Amniotic stem cell (primary cell): ENCODE results near the gene C6orf120.

Experiments
- DNase-seq: peaks from one replicate; lab custom pipeline; 2025; lab: John Stamatoyannopoulos, UW

C6orf120 gene

DNA sequence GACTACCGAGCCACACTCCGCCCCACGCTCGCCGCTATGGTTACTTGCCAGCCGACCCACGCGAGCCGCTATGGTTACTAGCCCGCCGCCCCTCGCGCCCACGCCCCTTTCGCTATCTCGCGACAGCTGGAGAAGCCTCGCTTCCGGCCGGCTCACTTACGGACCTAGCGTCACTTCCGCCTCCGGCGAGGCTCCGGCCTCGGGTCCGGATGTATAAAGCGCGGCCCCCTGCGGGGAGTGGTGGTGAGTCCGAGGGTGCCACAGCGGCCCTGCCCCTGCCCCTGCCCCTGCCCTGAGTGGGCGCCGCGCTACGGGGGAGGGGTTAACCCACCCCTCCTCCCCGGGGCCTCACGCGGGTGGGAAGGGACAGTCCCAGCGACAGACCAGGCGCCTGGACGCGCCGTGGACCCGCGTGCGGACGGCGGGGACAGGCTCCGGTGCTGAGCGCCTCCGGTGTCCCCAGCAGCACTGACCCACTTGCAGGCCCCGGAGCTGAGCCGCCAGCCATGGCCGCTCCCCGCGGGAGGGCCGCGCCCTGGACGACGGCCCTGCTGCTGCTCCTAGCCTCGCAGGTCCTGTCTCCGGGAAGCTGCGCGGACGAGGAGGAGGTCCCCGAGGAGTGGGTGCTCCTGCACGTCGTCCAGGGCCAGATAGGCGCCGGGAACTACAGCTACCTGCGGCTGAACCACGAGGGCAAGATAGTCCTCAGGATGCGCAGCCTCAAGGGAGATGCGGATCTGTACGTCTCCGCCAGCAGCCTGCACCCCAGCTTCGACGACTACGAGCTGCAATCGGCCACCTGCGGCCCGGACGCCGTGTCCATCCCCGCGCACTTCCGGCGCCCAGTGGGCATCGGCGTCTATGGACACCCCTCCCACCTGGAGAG is at the start of gene C6orf120, which contains the start of gene WDR27:
C6orf120 (plus strand) TSS at position 173 of the 886 bp plus-strand sequence; CDS start at position 507, 334 bp downstream.
WDR27 (minus strand) TSS at position 76 of the 886 bp plus-strand sequence. CDS start 13,024 bp downstream, outside the sequence.
- peak; percentile 94 for DNase-seq

DNA sequence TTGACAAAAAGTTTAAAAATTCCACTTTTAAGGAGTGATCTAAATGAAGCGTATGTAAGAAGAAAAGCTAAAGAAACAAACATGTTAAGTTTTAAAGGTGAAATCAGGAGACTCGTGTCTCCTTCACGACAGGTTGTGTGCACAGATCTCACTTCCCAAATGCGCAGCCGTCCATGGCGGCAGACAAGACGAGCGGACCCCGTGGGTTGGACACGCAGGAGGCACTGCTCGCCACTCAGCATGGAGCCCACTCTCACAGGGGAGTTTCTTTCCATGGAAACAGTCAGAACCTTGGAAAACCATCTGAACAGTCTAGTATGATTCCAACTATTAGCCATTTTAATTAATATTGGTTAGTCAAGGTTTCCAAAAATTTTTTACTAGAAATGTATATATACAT is 49.0 kb upstream of the C6orf120 start:
- no peak for DNase-seq

DNA sequence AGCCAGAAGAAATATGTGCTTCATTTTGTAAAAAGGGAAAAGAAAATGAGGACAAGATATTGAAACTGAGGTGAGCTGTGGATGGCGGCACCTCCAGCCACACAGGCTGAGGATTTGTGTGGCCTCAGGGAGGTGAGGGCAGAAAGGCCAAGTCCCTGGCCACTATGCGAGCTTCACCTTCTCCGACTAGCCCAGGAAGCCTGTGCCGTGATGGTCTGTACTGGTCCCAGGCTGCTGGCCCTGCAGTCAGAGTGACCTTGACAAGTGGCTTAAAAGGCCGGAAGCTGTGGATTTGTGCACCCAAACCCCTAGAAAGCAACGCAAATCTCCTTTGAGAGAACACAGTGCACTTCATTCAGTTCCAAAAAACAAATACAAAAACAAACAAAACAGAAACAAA is 48.2 kb upstream of the C6orf120 start:
- no peak for DNase-seq

DNA sequence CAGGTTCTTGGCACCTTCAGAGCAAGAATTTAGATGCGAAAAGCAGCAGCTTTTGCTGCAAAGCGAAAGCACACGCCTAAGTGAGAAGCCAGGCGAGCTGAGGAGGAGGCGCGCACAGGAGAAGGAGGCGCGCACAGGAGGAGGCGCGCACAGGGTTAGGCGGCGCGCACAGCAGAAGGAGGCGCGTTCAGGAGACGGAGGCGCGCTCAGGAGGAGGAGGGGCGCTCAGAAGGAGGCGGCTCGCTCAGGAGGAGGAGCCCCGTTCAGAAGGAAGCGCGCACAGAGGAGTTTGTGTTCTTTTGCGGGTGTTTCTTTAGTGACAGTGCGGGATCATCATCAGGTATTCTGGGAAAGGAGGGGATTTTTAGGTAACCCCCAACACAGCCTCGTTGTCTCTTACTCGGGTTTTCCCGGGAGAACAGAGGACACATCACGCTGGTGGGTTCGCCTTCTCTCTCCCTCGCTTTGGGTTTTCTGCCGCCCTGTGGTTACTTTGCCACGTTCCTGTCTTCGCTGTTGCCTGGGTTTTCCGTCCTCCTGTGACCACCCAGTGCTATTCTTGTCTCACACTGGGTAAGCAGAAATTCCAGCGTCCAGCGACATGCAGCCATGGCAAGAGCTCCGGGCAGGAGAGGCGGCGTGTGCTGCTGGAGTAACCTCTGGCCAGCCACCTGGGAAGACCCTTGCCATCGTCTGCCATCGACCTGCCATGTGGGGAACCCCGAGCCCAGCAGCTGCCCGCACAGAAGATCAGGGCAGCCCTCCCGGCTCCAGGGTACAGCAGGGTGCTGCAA is 47.1 kb upstream of the C6orf120 start:
- DNase-seq = peak; percentile 7

DNA sequence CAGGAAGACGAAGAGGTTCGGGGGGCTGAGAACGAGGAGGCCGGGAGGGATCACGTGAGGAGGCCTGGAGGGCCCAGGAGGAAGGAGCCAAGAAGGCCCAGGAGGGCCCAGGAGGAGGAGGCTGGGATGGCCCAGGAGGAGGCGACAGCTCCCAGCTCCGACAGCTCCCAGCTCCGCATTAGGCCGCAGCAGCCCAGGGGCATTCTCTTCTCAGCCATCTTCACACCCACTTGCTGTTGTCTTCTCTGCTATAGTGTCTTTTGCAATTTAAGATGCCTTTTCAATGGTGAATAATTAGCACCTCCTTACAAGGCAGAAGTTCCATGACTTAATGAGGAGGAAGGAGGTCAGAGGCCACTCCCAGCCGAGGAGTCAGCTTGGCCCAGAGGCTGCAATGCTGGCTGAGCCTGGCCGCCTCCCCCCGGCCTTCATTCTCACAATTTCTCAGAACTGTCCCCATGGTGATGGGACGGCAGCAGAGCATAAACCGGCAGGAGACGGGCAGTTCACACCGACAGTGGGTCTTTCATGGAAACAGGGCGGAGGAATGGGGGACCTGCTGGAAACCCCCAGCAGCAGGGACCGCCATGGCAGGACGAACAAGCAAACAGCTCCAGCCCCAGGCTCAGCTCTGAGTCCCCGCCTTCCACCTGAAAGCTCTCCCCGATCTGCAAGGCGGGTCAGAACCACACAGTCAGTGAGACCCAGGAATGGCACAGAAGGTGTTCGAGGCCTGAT is 45.2 kb upstream of the C6orf120 start:
- DNase-seq = no peak

DNA sequence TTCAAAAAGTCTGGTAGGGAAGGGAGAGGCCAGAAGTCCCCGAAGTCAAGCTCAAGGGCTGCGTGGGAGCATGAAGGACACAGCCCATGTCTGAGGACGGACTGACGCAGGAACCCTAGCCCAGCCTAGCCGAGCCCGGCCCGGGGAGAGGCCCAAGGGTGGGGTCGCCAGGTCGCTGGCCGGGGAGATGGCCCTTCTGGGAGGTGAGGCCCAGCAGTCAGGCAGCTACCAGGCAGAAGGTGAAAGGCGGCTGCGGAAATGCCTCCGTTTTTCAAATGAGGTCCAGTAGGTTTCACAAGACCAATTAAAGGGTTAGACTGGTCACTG is 44.7 kb upstream of the C6orf120 start:
- DNase-seq = no peak

DNA sequence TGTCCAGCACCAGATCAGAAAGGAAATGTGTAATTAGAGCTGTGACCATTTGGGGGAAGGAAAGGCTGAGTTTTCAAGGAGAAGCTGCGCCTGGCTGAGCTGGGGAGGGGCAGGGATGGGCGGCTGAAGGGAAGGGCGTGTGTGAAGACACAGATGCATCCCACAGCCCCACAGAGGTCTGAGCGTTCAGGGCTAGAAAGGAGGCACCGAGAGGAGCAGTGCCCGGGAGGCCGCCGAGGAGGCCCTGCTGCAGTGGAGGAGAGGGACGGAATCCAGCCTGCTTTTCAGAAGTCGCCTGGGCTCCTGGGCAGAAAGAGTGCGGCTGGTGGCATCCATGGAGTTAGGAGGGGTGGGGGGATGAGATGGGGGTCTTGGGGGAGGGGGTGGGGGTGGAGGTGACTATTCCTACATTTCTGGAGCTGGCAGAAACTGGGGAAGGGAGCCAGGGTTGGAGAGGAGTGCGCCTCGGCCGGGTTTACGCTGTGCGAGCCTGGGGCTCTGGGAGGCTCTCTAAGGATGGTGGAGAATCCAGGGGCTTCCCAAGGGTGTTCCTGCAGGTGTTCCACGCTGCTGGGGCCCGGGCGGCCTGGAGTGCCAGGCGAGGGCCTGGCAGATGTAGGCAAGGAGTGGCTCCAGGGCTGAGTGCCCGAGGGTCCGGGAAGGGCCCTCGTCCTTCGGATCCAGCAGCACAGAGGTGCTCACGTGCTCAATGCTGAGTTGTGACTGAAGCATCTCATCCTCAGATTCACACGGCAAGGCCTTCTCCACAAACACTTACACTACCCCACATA is 41.9 kb upstream of the C6orf120 start:
- DNase-seq = no peak

DNA sequence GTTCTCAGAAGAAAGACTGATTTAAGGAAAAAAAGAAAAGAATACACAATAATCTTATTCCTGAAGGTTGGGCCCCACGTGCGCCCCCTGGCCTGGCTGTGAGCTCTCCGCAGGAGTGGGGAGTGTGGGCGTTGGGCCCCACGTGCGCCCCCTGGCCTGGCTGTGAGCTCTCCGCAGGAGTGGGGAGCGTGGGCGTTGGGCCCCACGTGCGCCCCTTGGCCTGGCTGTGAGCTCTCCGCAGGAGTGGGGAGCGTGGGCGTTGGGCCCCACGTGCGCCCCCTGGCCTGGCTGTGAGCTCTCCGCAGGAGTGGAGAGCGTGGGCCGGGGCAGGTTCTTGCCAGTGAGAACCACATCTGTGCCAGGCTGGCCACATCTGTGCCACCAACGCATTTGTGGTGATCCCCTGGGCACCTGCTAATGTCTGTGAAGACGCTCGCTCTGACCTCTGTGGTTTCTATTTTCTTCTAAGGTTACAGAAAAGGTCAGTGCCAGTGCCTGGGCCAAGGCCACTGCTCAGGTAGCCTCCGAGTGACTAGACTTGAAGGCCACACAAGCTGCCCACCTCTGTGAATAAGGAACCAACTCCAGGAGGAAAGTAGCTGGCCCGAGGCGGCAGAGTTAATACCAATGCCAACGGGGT is 41.1 kb upstream of the C6orf120 start:
- DNase-seq = no peak

DNA sequence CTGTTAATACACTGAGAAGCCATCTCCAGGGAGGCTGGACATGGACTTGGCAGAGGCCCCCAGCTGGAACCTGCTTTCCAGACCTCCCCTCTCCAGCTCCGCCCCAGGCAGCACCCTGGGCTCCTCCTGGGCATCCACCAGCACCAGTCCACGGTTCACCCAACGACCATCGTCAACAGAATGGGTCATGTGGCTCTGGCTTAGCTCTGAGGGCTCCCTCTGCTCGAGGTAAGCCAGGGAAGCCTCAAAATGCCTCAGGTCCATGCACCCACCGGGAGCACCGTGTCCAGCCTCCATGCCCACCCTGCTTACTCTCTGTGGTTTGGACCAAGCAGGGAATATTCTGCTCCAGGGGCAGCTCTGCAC is 40.6 kb upstream of the C6orf120 start:
- DNase-seq = no peak

DNA sequence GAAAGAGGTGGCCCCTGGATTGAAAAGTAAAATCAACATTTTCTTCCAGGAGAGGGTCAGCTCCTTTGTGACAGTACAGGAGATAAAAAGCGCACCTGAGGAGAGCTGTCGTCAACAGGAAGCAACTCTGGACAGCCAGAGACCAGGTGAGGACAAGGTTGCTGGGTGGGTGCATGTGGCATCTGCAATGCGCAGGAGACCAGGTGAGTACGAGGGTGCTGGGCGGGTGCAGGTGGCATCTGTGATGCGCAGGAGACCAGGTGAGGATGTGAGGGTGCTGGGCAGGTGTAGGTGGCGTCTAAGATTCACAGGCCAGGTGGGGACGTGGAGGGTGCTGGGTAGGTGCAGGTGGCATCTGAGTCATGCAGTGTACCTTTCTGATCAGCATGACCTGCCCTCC is 38.5 kb upstream of the C6orf120 start:
- no peak for DNase-seq

DNA sequence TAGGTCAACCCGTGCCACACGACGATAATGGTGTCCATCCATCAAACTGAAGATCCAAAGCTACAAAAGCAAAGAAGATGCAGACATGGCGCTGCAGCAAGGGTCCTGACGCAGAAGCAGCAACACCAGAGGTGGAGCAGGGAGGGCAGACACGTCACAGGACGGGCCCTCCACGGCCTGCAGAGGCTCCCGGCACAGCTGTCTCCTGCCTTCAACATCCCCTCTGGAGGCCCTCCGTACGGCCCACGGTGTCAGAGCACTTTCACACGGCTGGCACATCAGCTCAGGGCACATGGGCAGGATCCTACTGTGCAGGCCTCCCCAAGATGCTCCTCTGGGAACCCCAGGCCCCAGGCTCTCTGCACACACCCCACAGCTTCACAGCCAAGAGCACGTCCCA is 37.7 kb upstream of the C6orf120 start:
- DNase-seq = no peak

DNA sequence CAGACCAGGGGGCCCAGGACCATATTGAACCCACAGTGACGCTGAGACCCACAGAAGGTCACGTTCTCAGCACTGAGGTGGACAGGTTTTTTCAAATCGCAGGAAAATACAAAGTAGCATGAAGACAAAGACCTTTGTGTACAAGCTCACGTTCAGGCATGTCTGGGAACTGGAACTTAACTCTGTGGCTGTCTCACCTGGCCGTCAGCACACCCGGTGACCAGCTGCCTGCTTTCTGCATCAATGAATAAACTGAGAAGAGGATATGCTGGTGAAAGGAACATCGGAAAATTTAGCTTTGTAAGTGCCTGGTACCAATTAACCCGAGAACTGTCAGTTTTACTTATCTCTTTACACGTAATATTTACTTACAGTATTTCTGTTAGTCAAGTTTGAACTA is 36.6 kb upstream of the C6orf120 start:
- DNase-seq = no peak

DNA sequence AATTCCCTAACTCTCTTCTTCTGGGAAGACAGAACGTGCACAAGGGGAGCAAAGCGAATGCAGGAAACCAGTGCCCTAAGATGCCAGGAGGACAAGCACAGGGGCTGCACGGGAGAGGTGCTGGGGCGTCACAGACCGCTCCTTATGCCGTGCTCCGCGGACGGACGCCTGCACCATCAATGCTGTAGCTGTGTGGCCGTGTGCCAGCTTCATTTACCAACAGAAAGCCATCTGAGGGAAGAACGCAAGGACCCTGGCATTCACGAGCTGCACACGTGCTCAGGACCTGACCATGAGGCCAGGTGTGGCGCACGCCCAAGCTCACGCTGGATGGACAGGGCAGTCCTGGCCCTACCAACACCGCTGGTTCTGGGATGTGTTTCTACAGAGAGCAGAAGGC is 35.5 kb upstream of the C6orf120 start:
- DNase-seq = no peak

DNA sequence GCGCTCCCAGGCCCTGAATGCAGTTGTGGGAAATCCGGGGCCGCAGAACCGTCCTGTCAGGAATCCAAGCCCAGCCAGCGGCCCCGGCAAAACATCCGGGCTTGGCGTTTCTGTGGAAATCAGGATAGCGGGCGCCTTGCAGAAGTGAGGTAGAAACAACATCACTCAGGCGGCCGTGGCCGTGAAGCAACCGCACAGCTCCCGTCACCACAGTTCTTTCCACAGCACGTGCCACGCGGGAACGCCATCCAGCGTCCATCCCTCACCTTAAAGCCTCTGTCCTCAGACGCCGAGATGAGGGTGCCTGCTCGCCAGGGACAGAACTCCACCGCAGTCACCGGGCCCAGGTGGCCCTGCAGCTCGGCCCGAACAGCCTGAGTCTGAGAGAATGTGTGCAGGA is 34.2 kb upstream of the C6orf120 start:
- no peak for DNase-seq

DNA sequence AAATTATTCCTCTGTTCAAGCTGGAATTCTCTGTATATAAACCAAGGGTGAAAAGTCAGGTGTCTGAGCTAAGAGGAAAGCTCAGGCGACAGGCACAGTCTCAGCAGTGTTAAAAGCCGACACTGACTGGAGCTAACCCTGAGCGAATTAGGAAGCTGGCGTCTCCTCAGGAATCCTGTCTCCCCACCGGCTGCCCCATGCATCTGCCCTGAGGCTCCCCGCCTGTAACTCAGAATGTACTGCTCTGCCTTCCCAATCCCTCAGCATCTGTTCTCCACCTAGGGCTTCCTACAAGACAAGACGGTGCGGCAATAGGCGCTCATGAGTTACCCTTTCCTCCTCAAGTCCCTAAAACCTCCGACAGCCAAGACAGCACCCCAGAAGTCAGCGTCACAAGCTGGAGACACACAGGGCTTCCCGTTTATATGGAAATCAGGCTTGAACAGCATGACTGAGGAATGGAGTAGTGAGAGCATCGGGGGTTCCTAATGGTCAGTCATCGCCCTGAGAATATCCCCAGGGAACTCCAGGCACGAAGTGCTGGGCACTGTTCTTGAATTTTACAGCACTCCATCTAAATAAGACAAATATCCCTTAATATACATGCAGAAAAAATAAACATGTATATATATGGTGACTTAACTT is 33.6 kb upstream of the C6orf120 start:
- DNase-seq = no peak

DNA sequence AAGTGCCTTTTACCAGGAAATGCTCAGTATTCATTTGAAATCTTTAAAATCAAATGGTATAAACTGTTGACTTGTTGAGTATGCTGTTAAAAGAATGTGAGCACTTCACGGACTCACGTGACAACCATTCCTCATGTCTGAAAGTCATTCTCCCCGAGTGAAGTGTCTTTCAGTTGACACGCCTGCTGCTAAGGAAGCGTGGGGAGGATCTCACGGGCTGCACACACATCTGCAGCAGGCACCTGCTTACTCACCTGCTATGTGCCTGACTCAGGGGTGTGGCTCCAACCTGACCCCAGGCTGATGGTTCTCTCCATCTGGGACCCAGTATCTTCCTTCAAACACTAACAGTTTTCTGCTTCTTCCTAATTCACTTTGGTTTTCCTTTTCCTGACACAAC is 32.8 kb upstream of the C6orf120 start:
- DNase-seq = no peak

DNA sequence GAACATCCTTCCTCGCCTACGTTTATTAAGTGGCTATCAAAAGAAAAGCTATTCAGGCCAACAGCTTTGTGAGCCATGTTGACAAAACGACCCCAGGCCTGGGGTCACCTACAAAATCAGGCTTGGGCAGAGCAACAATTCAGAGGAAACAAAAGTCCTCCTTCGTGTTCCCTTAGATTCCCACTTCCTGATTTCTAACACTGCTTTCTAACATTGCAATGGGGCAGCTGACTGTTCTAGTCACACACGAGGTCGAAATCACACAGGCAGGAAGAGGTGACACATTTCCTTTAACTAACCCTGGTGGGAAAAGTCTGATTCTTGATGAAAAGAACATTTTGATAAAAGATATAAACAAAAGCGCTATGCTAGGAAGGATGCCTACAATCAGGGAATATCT is 32.0 kb upstream of the C6orf120 start:
- DNase-seq = no peak

DNA sequence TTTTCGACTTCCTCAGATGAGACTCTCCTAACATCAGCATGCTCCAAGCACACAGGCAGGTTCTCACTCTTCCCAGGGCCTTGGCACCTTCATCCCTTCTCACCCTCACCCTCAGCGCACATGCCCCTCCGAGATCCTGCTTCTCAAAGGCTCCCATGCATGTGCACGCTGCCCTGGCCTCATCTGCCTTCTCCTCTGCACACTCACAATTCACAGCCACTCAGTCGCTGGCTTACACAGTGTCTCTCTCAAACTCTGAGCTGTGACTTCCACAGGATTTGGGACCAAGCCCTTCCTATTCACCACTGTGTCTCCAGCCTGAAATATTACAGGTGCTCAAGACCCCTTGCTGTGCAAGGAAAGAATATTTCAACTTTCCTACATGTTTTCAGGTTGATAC is 30.4 kb upstream of the C6orf120 start:
- DNase-seq = no peak

DNA sequence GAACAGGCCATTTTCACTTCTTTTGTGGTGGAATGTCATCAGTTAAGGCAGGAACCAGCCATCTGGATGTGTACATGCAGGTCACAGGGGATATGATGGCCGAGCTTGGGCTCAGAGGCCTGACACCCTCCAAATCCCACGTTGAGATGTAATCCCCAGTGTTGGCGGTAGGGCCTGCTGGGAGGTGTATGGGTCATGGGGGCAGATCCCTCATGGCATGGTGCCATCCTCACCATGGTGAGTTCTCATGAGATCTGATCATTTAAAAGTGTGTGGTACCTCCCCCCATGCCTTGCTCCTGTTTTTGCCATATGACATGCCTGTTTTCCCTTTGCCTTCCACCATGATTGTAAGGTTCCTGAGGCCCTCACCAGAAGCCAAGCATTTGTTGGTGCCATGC is 26.9 kb upstream of the C6orf120 start:
- no peak for DNase-seq

DNA sequence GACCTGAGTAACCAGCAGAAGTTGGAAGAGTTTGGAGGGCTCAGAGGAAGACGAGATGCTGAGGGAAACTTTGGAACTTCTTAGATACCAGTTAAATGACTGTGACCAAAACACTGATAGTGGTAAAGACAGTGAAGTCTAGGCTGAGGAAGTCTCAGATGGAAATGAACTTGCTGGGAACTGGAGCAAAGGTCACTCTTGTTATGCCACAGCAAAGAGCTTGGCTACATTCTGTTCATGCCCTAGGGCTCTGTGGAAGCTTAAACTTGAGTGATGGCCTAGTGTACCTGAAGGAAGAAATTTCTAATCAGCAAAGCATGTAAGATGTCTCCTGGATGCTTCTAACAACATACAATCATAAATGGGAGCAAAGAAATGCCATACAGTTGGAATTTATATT is 24.8 kb upstream of the C6orf120 start:
- no peak for DNase-seq

DNA sequence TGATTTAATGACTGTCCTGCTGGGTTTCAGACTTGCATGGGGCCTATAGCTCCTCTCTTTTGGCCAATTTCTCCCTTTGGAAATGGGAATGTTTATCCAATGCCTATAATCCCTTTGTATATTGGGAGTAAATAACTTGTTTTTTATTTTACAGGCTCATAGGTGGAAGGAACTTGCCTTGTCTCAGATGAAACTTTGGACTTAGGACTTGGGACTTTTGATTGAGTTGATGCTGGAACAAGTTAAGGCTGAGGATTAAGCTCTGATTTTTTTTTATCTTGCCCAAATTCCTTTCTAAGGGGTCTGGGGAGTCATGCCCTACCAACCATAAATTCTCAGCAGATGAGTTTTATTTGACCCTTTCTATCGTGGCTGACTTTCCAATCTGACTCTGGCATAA is 23.6 kb upstream of the C6orf120 start:
- no peak for DNase-seq
